ENCODE data around the gene CCDC197. TPM values are rescaled to one million over a fixed set of nuclear protein-coding genes. Genes with fewer than 3 reads are reported as not detected.
A peak's percentile ranks its signal among the peaks of the same experiment; 100 is the strongest.

Gene CCDC197
- total RNA-seq, 3 donors from 2014 or later = not detected

DNA sequence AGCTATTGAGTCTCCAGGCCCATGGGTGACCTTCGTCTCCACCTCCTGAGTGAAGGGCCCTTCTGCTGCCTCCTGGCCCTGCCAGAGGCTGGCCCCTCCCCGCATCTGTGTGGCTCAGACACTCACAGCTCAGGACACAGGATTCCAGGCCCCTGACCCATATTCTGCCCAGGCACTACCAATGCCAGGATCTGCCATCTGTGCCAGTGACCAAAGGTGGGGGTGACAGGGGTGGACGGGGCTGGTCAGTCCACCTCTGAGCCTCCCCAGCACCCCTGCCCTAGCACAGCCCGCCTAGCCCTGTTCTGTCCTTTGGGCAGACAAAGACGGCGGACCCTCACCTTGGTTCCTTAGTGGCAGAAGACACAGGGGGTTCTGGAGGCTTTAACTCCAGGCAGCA, 23.5 kb upstream of the CCDC197 start:
- intact Hi-C loops (cut with DNase I, micrococcal nuclease) = no loop called here
- Histone ChIP-seq H3K9me3 (no peaks in the 10 kb centered on the region), H3K36me3 (ENCODE audit: low read depth) (no peaks in the 10 kb centered on the region), H3K4me1 (ENCODE audit: low read depth) (no peaks in the 10 kb centered on the region), H3K4me3 (no peak overlapping the region)
- no peak for ATAC-seq
- TF ChIP-seq, protein P1, sequence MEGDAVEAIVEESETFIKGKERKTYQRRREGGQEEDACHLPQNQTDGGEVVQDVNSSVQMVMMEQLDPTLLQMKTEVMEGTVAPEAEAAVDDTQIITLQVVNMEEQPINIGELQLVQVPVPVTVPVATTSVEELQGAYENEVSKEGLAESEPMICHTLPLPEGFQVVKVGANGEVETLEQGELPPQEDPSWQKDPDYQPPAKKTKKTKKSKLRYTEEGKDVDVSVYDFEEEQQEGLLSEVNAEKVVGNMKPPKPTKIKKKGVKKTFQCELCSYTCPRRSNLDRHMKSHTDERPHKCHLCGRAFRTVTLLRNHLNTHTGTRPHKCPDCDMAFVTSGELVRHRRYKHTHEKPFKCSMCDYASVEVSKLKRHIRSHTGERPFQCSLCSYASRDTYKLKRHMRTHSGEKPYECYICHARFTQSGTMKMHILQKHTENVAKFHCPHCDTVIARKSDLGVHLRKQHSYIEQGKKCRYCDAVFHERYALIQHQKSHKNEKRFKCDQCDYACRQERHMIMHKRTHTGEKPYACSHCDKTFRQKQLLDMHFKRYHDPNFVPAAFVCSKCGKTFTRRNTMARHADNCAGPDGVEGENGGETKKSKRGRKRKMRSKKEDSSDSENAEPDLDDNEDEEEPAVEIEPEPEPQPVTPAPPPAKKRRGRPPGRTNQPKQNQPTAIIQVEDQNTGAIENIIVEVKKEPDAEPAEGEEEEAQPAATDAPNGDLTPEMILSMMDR (IDR thresholded peaks at IDR 0.05) = no peak
- DNase-seq = no peak

DNA sequence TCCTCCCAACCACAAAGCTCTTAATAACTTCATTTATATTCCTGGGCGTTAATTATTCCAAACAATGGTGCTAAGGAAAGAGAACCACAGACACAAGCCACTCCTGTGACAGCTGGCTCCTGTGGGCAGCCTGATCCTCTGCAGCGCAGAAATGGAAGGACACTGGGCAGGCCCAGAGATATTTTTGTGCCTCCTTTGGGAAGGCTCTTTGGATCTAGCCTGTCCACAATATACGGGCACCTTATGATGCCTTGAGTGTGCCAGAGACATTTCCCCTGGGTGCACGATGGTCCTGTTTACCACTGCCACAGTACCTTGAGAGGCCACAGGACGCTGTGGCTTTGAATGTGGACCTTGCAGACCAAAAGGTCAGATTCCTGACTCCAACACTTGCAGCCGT, 22.8 kb upstream of the CCDC197 start:
- no peak for DNase-seq
- TF ChIP-seq, protein P1 (IDR thresholded peaks at IDR 0.05) = no peak
- Histone ChIP-seq H3K4me3 (no peak overlapping the region), H3K36me3 (ENCODE audit: low read depth) (no peaks in the 10 kb centered on the region), H3K4me1 (ENCODE audit: low read depth) (no peaks in the 10 kb centered on the region), H3K9me3 (no peaks in the 10 kb centered on the region)
- ATAC-seq = no peak
- intact Hi-C loops (cut with DNase I, micrococcal nuclease) = no loop called here

DNA sequence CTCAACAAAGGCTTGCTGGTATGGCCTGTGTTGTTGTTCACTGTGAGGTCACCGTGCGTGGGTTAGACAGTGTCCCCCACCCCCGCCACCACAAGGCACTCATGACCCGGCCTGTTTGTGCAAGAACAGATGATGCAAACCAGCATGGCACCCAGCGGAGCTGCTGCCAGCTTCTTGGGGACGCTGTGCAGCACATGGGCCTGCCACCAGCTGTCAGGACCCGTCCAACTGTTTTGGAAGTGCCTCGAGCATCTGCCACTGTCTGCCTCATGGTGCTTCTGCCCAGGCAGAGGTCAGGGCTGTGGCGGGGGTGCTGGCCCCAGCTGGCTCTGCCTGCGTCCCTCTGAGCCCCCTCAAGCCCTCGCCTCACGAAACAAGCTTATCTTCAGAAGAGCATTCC, 22.3 kb upstream of the CCDC197 start:
- Histone ChIP-seq H3K4me1 (ENCODE audit: low read depth) (no peaks in the 10 kb centered on the region), H3K36me3 (ENCODE audit: low read depth) (no peaks in the 10 kb centered on the region), H3K9me3 (no peaks in the 10 kb centered on the region), H3K4me3 (no peak overlapping the region)
- TF ChIP-seq, protein P1 (IDR thresholded peaks at IDR 0.05) = no peak
- DNase-seq (peak in 1 of 3 donors; percentile 50), ATAC-seq (no peak)
- intact Hi-C loops (cut with DNase I, micrococcal nuclease) = no loop called here

DNA sequence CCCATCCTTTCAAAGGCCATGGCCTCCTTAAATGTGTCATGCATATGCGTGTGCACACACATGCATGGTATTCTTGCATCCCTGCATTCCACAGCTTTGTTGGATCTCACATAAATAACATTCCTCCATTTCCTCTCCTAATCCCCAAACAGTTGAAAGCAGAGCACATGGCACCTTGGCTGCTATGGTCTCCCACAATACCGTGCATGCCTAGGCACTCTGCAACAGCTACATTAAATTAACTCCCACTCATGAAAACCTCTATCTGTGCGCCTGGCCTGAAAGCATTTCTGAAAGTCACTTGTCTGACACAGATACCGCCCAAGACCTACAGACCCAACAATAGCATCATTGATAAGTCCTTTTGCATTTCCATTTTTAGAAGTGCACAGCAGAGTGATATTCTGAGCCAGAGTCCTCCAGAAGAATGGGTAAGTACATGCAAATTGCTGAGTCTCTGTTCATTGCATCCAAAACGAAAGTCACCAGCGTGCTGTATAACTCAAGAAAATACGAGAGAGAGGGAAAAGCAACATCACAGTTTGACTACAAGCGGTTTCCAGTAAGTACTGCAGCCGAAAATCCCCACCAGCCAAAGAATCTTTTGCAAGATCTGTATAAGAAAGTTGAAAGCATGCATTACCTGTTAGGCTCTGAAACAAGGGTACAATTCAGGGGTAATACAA, 21.2 kb upstream of the CCDC197 start:
- ATAC-seq (peak; percentile 20), DNase-seq (no peak)
- intact Hi-C loops (cut with DNase I, micrococcal nuclease) = no loop called here
- Histone ChIP-seq H3K4me3 (no peak overlapping the region), H3K36me3 (ENCODE audit: low read depth) (no peaks in the 10 kb centered on the region), H3K9me3 (no peaks in the 10 kb centered on the region), H3K4me1 (ENCODE audit: low read depth) (no peaks in the 10 kb centered on the region)
- TF ChIP-seq, protein P1 (IDR thresholded peaks at IDR 0.05) = no peak

DNA sequence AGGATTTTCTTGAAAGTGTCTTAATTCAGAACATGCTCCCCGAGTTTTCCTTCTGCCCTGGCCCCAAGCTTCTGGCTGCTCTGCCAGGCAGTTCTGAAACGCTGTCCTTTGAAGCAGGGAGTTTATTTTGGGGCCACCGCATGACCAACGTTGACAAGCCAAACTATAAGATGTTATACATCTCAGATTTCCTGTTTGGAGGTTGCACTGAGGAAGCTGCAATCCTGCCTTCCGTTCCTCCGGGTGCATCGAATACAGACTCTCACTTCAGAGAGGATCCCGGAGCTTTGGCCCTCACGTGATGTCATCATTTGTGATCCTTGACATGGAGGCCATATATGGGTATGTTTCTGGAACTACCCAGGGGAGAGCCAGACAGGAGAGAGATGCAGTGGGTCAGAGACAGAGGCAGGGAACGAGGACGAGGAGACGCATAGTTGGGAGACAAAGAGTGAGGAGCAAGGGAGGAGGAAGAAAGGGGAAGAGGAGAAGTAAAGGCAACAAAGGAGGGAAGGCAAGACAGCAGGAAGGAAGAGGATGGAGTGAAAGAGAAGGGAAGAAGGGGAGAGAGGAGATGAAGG, 20.5 kb upstream of the CCDC197 start, which contains the start of gene ASB2:
Gene ASB2, minus strand, starts transcription at position 94 of the 581 bp plus-strand sequence. CDS start 12,031 bp downstream, outside the sequence.
- DNase-seq (peak in 2 of 3 donors; percentile 18 to 32), ATAC-seq (peak; percentile 15)
- no peaks in the 10 kb centered on the region for H3K9me3 ChIP-seq
- TF ChIP-seq, protein P1 (IDR thresholded peaks at IDR 0.05) = no peak
- no peaks in the 10 kb centered on the region for H3K4me1 ChIP-seq (ENCODE audit: low read depth)
- no peaks in the 10 kb centered on the region for H3K36me3 ChIP-seq (ENCODE audit: low read depth)
- intact Hi-C loops (cut with DNase I, micrococcal nuclease) = no loop called here
- no peak within 1 kb of the TSS for H3K4me3 ChIP-seq
